ENCODE results near the gene TEX11.

DNA sequence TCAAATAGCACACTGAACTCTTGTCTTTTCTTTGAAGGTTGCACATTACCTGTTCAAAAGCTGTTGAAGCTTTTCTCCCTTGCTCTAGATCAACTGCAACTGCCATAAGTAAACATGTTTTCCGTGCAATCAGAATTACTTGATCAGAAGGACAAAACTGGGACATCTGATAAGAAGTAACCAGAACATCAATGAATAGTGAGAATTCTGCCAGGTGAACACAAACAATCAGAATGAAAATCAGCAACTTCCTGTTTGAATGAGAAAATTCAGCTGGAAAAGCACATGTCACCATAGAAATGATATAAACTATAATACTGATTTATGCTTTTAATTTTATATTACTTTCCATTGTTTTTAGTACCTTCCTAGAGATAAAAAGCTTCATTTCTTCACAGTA lies 303.2 kb downstream of the TEX11 start:
- TF ChIP-seq CTCF (conservative IDR thresholded peaks at IDR 0.05) = no peak
- TF ChIP-seq EZH2 (IDR thresholded peaks at IDR 0.05; ENCODE audit: low read depth) = no peak
